ENCODE measurements around the gene FBN3.

FBN3 gene

GRCh38 chr19:8075158-8076074 lies 74.0 kb downstream of the FBN3 start:
- TF ChIP-seq CTCF (IDR thresholded peaks at IDR 0.05; ENCODE audit: low read depth, low read length, missing control alignments): no peak
- DNase-seq (ENCODE audit: low read depth): no peak
- no peak overlapping the region for H3K4me3 ChIP-seq (ENCODE audit: low read depth, low read length)

- no peak for DNase-seq (ENCODE audit: low read depth)
- no peak overlapping the region for H3K4me3 ChIP-seq (ENCODE audit: low read depth, low read length)
- no peak for TF ChIP-seq CTCF (IDR thresholded peaks at IDR 0.05; ENCODE audit: low read depth, low read length, missing control alignments)
These were observed 74.9 kb downstream of the FBN3 start for GRCh38 chr19:8074501-8074900.

- no peak for TF ChIP-seq CTCF (IDR thresholded peaks at IDR 0.05; ENCODE audit: low read depth, low read length, missing control alignments)
- no peak overlapping the region for H3K4me3 ChIP-seq (ENCODE audit: low read depth, low read length)
- no peak for DNase-seq (ENCODE audit: low read depth)
These were observed 77.5 kb downstream of the FBN3 start for GRCh38 chr19:8071912-8072311.

GRCh38 chr19:8069096-8069973 lies 80.1 kb downstream of the FBN3 start:
- peak; percentile 26 for DNase-seq (ENCODE audit: low read depth)
- TF ChIP-seq CTCF (IDR thresholded peaks at IDR 0.05; ENCODE audit: low read depth, low read length, missing control alignments): peak; percentile 89
- H3K4me3 ChIP-seq (ENCODE audit: low read depth, low read length): no peak overlapping the region

- no peak overlapping the region for H3K4me3 ChIP-seq (ENCODE audit: low read depth, low read length)
- no peak for DNase-seq (ENCODE audit: low read depth)
- TF ChIP-seq CTCF (IDR thresholded peaks at IDR 0.05; ENCODE audit: low read depth, low read length, missing control alignments): no peak
These were observed 83.5 kb downstream of the FBN3 start for GRCh38 chr19:8065875-8066261.

GRCh38 chr19:8064911-8065874 lies 84.2 kb downstream of the FBN3 start:
- no peak for TF ChIP-seq CTCF (IDR thresholded peaks at IDR 0.05; ENCODE audit: low read depth, low read length, missing control alignments)
- no peak overlapping the region for H3K4me3 ChIP-seq (ENCODE audit: low read depth, low read length)
- DNase-seq (ENCODE audit: low read depth): no peak

All from GM12864 (cell line).